Measurements from ENCODE around the gene SLX4IP.
"Not testable (repeated sequence)": the region's sequence is repeated elsewhere in the genome, so short reads cannot be mapped to it uniquely, and the experiment has no call there.

Gene SLX4IP

GRCh38 chr20:10584371-10584770, 149.3 kb downstream of the SLX4IP start:
- no peak for TF ChIP-seq CTCF (IDR thresholded peaks at IDR 0.05; ENCODE audit: control insufficient read depth, extremely low read depth, insufficient read depth)
- no peak overlapping the region for H3K4me3 ChIP-seq (ENCODE audit: low read depth, low read length)

GRCh38 chr20:10585308-10585707, 150.2 kb downstream of the SLX4IP start:
- TF ChIP-seq CTCF (IDR thresholded peaks at IDR 0.05; ENCODE audit: control insufficient read depth, extremely low read depth, insufficient read depth): no peak
- no peak for DNase-seq (ENCODE audit: low read depth)

More at GRCh38 chr20:10584371-10584770, 149.3 kb downstream of the SLX4IP start:
- no peak for DNase-seq (ENCODE audit: low read depth)

GRCh38 chr20:10586296-10586695, 151.2 kb downstream of the SLX4IP start:
- no peak for TF ChIP-seq CTCF (IDR thresholded peaks at IDR 0.05; ENCODE audit: control insufficient read depth, extremely low read depth, insufficient read depth)
- H3K4me3 ChIP-seq (ENCODE audit: low read depth, low read length): no peak overlapping the region

More at GRCh38 chr20:10585308-10585707, 150.2 kb downstream of the SLX4IP start:
- H3K4me3 ChIP-seq (ENCODE audit: low read depth, low read length): no peak overlapping the region

GRCh38 chr20:10590446-10590845, 155.3 kb downstream of the SLX4IP start:
- H3K4me3 ChIP-seq (ENCODE audit: low read depth, low read length); DNase-seq (ENCODE audit: low read depth): not testable (repeated sequence)

More at GRCh38 chr20:10586296-10586695, 151.2 kb downstream of the SLX4IP start:
- no peak for DNase-seq (ENCODE audit: low read depth)

GRCh38 chr20:10590950-10591671, 156.0 kb downstream of the SLX4IP start:
- no peak overlapping the region for H3K4me3 ChIP-seq (ENCODE audit: low read depth, low read length)
- DNase-seq (ENCODE audit: low read depth): no peak
- no peak for TF ChIP-seq CTCF (IDR thresholded peaks at IDR 0.05; ENCODE audit: control insufficient read depth, extremely low read depth, insufficient read depth)

- TF ChIP-seq CTCF (IDR thresholded peaks at IDR 0.05; ENCODE audit: control insufficient read depth, extremely low read depth, insufficient read depth): no peak
- no peak for DNase-seq (ENCODE audit: low read depth)
These were observed 156.9 kb downstream of the SLX4IP start for GRCh38 chr20:10591946-10592521.

GRCh38 chr20:10594296-10594868, 159.3 kb downstream of the SLX4IP start:
- no peak overlapping the region for H3K4me3 ChIP-seq (ENCODE audit: low read depth, low read length)
- no peak for TF ChIP-seq CTCF (IDR thresholded peaks at IDR 0.05; ENCODE audit: control insufficient read depth, extremely low read depth, insufficient read depth)
- DNase-seq (ENCODE audit: low read depth): no peak

More at GRCh38 chr20:10591946-10592521, 156.9 kb downstream of the SLX4IP start:
- no peak overlapping the region for H3K4me3 ChIP-seq (ENCODE audit: low read depth, low read length)

Measured in LNCaP clone FGC (cell line).